A673 (cell line): ENCODE results near the gene RPL31. TPM values are rescaled to one million over a fixed set of nuclear protein-coding genes. Genes with fewer than 3 reads are reported as not detected.

Source experiments
- BruUV-seq: library from RNA; stranded (reverse); fragments of 400-500 nt; replicated peaks from 2 replicates; lab custom pipeline; 2021; lab: Mats Ljungman, UMichigan
- CTCF ChIA-PET: fragments of 300-600 bp; sonication (Branson Sonifier 250); formaldehyde crosslinking; loops from one replicate; lab custom pipeline; 2022; ENCODE audit warnings: antibody characterized with exemption; lab: Charles Lee
- POLR2A ChIA-PET: fragments of 300-600 bp; sonication (Branson Sonifier 250); formaldehyde crosslinking; loops from one replicate; lab custom pipeline; 2022; ENCODE audit warnings: antibody characterized with exemption; ENCODE audit not compliant: low non-redundant PET; lab: Charles Lee
- DNase-seq: peaks from one replicate; pipeline ENCODE4 v3.0.0-alpha.2; 2015; ENCODE audit warnings: low spot score
- H3K27ac ChIP-seq: fragments of 200-600 bp; sonication (generic); 2 replicates; pipeline ENCODE4 v1.5.1; 2016; ENCODE audit warnings: mixed run types, low read depth, mild to moderate bottlenecking, mixed read lengths, antibody characterized with exemption, low read length; ENCODE audit not compliant: poor library complexity, severe bottlenecking
- H3K27me3 ChIP-seq: fragments of 200-600 bp; sonication (generic); replicated peaks from 2 replicates; pipeline ENCODE4 v1.6.1; 2017; ENCODE audit warnings: mixed run types, low read depth, mild to moderate bottlenecking, mixed read lengths, antibody characterized with exemption, low read length; ENCODE audit not compliant: insufficient read depth, poor library complexity
- H3K36me3 ChIP-seq: fragments of 200-600 bp; sonication (generic); 2 replicates; pipeline ENCODE4 v1.6.1; 2016; ENCODE audit warnings: mixed run types, mild to moderate bottlenecking, mixed read lengths, antibody characterized with exemption, low read length; ENCODE audit not compliant: insufficient read depth, poor library complexity, severe bottlenecking
- H3K4me1 ChIP-seq: fragments of 200-600 bp; sonication (generic); 2 replicates; pipeline ENCODE4 v1.6.1; 2017; ENCODE audit warnings: mixed run types, mild to moderate bottlenecking, mixed read lengths, antibody characterized with exemption, low read length; ENCODE audit not compliant: insufficient read depth, poor library complexity, severe bottlenecking
- H3K4me3 ChIP-seq: fragments of 200-600 bp; sonication (generic); 2 replicates; pipeline ENCODE4 v1.5.1; 2016; ENCODE audit warnings: low read depth, mixed run types, mild to moderate bottlenecking, mixed read lengths, low read length; ENCODE audit not compliant: poor library complexity, severe bottlenecking
- H3K9me3 ChIP-seq: fragments of 200-600 bp; sonication (generic); 2 replicates; pipeline ENCODE4 v1.6.1; 2016; ENCODE audit warnings: mixed run types, low read depth, mild to moderate bottlenecking, mixed read lengths, antibody characterized with exemption, low read length; ENCODE audit not compliant: poor library complexity, severe bottlenecking
- EZH2 ChIP-seq: fragments of 200-600 bp; sonication (generic); IDR thresholded peaks from 2 replicates; pipeline ENCODE4 v1.6.1; 2017; ENCODE audit warnings: borderline replicate concordance, low read depth, mild to moderate bottlenecking, mixed read lengths, antibody characterized with exemption, low read length; ENCODE audit not compliant: poor library complexity, severe bottlenecking
- intact Hi-C: fragments of 100-400 bp; cut with micrococcal nuclease; formaldehyde crosslinking; loops from one replicate; pipeline ENCODE4 v1.10.0; 2022; ENCODE audit not compliant: unreplicated experiment
- total RNA-seq: library from RNA; stranded (reverse); gene quantifications from 2 replicates; pipeline ENCODE4 v1.2.3, GENCODE V29; 2021
- TF ChIP-seq, protein P1 (sequence below): fragments of 300-800, 200-600 bp; sonication (generic); conservative IDR thresholded peaks from 2 replicates; pipeline ENCODE4 v1.5.1; 2017; ENCODE audit warnings: low read depth, mild to moderate bottlenecking, antibody characterized with exemption, low read length, moderate library complexity, mixed read lengths

Gene RPL31
- total RNA-seq, 1 experiment from 2014 or later = 1,196 TPM

DNA sequence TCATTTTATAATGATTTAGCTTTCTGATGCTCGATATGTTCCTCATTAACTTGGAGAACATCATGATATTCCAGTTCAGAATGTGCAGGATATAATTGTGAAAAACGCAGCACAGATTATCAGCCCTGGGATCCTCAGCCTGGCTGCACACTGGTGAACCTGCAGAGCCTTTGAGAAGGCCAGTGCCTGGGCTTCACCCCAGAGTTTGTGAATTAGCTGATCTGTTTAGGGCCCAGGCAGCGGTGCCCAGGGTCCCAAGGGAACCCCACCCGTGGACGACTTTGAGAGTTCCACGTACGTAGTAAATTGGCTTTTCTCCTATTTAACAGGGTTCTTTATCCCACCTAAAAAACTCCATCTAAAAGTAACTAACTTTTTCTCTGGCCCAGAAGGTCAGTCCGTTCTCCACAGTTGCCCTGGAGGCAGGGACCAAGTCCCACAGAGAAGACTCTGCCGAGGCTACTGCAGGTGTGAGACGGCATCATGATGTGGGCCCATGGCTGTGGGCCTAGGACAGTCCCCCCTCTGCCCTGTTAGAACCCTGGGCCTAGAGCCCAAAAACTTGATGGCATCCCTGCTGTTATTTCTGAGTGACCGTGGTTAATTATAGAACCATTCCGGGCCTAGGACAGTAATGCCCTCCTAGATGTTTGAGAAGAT is 39.6 kb upstream of the RPL31 start:
- no peaks in the 10 kb centered on the region for H3K36me3 ChIP-seq
- ChIA-PET POLR2A (no interaction called here), CTCF (no interaction called here)
- DNase-seq = no peak
- H3K4me1 ChIP-seq = no peaks in the 10 kb centered on the region
- TF ChIP-seq EZH2 = no peak
- TF ChIP-seq, protein P1, sequence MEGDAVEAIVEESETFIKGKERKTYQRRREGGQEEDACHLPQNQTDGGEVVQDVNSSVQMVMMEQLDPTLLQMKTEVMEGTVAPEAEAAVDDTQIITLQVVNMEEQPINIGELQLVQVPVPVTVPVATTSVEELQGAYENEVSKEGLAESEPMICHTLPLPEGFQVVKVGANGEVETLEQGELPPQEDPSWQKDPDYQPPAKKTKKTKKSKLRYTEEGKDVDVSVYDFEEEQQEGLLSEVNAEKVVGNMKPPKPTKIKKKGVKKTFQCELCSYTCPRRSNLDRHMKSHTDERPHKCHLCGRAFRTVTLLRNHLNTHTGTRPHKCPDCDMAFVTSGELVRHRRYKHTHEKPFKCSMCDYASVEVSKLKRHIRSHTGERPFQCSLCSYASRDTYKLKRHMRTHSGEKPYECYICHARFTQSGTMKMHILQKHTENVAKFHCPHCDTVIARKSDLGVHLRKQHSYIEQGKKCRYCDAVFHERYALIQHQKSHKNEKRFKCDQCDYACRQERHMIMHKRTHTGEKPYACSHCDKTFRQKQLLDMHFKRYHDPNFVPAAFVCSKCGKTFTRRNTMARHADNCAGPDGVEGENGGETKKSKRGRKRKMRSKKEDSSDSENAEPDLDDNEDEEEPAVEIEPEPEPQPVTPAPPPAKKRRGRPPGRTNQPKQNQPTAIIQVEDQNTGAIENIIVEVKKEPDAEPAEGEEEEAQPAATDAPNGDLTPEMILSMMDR = no peak
- no TSS peak for BruUV-seq
- H3K4me3 ChIP-seq = no peak overlapping the region
- H3K27me3 ChIP-seq = no peaks in the 10 kb centered on the region
- no peak overlapping the region for H3K27ac ChIP-seq
- intact Hi-C loops = no loop called here
- H3K9me3 ChIP-seq = no peaks in the 10 kb centered on the region

DNA sequence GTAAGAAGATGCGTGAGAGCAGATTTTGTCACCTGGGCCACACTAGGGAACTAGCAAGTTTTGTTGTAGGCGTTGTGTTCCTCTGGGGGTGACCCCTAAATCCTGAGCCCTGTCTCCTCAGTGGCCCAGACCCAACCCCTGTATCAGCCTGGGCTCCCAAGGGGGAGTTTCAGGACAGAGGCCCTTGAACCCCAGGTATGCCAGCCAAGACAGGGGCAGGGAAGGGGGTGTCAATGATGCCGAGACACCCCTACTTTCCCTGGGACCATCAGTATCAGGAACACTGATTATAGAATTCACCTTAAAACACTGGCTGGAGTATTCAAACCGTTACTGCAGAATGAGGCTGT is 39.1 kb upstream of the RPL31 start:
- ChIA-PET CTCF (no interaction called here), POLR2A (no interaction called here)
- no peak for TF ChIP-seq EZH2
- TF ChIP-seq, protein P1 = no peak
- Histone ChIP-seq H3K27ac (no peak overlapping the region), H3K27me3 (no peaks in the 10 kb centered on the region), H3K9me3 (no peaks in the 10 kb centered on the region), H3K4me3 (no peak overlapping the region), H3K4me1 (no peaks in the 10 kb centered on the region), H3K36me3 (no peaks in the 10 kb centered on the region)
- intact Hi-C loops = no loop called here
- no TSS peak for BruUV-seq
- no peak for DNase-seq

DNA sequence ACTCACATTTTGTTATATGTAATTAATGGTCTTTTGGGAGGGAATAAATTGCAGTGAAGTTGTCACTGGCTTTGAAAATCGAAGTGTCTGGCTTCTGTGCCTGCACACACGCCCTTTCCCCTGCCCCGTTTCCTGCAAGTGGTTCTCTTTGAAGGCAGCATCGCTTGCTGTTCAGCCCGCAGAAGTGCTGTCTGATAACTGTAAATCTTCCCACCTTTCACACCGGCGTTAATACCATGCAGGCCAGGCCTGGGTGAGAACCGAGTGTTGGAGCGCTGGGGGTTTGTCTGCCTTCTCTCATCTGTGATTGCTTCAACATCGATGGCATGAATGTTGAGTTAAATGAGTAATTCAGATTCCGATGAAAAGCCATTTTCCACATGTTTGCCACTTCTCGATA is 37.9 kb upstream of the RPL31 start:
- no peak for DNase-seq
- CTCF ChIA-PET = no interaction called here
- intact Hi-C loops = no loop called here
- H3K27ac ChIP-seq = no peak overlapping the region
- no peaks in the 10 kb centered on the region for H3K9me3 ChIP-seq
- no peaks in the 10 kb centered on the region for H3K27me3 ChIP-seq
- POLR2A ChIA-PET = no interaction called here
- H3K36me3 ChIP-seq = no peaks in the 10 kb centered on the region
- H3K4me1 ChIP-seq = no peaks in the 10 kb centered on the region
- TF ChIP-seq, protein P1 = no peak
- TF ChIP-seq EZH2 = no peak
- no peak overlapping the region for H3K4me3 ChIP-seq
- BruUV-seq = no TSS peak
